Measurements from ENCODE around the gene ARMC6. TPM values are rescaled to one million over a fixed set of nuclear protein-coding genes. Genes with fewer than 3 reads are reported as not detected.

The ARMC6 gene
- total and polyA plus RNA-seq, 4 donors = 23.9 to 38.3 (median 29.9) TPM

DNA sequence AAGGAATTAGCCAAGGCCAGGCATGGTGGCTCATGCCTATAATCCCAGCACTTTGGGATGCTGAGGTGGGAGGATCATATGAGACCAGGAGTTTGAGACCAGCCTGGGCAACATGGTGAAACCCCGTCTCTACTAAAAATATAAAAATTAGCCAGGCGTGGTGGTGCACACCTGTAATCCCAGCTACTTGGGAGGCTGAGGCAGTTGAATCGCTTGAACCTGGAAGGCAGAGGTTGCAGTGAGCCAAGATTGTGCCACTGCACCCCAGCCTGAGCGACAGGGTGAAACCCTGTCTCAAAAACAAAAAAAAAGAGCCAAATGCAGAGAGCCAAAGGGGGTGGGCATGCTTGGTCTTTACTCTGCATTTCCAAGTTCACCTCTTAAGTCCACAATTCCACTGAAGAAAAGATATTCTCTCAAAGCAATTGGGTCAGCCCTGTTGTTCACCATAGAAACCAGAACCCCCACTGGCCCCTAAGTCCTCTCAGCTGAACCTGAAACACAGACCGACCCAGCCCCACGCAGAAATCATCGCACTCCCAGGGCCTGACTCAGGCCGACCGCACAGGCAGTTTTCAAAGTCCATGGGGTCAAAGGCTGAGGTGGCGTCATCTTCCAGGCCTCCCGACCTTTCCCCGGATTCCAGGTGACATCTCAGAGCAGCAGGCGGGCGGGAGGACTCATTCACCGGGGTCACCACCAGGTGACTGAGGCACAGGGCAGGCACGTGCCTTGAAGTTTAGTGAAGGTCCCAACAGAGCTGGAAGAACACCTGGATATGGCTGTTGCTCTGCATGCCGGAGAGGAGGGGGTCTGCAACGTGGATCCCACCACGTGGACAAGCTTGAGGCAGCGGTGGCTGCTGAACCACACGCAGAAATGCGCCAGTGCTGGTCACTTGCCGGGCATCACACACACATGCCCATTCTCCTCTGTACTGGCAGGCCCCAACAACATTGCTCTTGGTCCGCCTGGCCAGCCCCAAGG is 63.5 kb downstream of the ARMC6 start:
- H3K4me3 ChIP-seq (ENCODE audit: low read depth in 1 of 3, low read length in 3 of 3) = peak overlapping the region in 1 of 3 donors; percentile 52
- 43% methylated on average over 24 of the region's 24 CpGs for WGBS
- TF ChIP-seq ATF3 (IDR thresholded peaks at IDR 0.05) = peak; percentile 98
- TF ChIP-seq MAX (IDR thresholded peaks at IDR 0.05) = peak; percentile 93
- no peak for TF ChIP-seq TAF1 (conservative IDR thresholded peaks at IDR 0.05)
- peak; percentile 88 for TF ChIP-seq ZBTB33 (IDR thresholded peaks at IDR 0.05)
- TF ChIP-seq HNF4G (IDR thresholded peaks at IDR 0.05) = peak; percentile 98
- peak; percentile 63 for TF ChIP-seq FOXA1 (IDR thresholded peaks at IDR 0.05)
- TF ChIP-seq EGR1 (IDR thresholded peaks at IDR 0.05; ENCODE audit: low read depth in 2 of 2) = no peak
- peak; percentile 99 for TF ChIP-seq SP1 (IDR thresholded peaks at IDR 0.05)
- TF ChIP-seq RXRA (IDR thresholded peaks at IDR 0.05) = peak; percentile 100
- TF ChIP-seq JUND (IDR thresholded peaks at IDR 0.05) = peak; percentile 96 to 98
- peak; percentile 99 for TF ChIP-seq HNF4A (conservative IDR thresholded peaks at IDR 0.05)
- TF ChIP-seq, protein P1, sequence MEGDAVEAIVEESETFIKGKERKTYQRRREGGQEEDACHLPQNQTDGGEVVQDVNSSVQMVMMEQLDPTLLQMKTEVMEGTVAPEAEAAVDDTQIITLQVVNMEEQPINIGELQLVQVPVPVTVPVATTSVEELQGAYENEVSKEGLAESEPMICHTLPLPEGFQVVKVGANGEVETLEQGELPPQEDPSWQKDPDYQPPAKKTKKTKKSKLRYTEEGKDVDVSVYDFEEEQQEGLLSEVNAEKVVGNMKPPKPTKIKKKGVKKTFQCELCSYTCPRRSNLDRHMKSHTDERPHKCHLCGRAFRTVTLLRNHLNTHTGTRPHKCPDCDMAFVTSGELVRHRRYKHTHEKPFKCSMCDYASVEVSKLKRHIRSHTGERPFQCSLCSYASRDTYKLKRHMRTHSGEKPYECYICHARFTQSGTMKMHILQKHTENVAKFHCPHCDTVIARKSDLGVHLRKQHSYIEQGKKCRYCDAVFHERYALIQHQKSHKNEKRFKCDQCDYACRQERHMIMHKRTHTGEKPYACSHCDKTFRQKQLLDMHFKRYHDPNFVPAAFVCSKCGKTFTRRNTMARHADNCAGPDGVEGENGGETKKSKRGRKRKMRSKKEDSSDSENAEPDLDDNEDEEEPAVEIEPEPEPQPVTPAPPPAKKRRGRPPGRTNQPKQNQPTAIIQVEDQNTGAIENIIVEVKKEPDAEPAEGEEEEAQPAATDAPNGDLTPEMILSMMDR (IDR thresholded peaks at IDR 0.05; ENCODE audit: low read depth, low read length, missing input control) = no peak
- TF ChIP-seq FOXA2 (IDR thresholded peaks at IDR 0.05) = peak; percentile 73
- peak in 1 of 2 donors; percentile 39 for TF ChIP-seq GABPA (IDR thresholded peaks at IDR 0.05 in 1 of 2, conservative IDR thresholded peaks at IDR 0.05 in 1 of 2)
- peak; percentile 43 to 57 for TF ChIP-seq RAD21 (IDR thresholded peaks at IDR 0.05)
- TF ChIP-seq, protein P2, sequence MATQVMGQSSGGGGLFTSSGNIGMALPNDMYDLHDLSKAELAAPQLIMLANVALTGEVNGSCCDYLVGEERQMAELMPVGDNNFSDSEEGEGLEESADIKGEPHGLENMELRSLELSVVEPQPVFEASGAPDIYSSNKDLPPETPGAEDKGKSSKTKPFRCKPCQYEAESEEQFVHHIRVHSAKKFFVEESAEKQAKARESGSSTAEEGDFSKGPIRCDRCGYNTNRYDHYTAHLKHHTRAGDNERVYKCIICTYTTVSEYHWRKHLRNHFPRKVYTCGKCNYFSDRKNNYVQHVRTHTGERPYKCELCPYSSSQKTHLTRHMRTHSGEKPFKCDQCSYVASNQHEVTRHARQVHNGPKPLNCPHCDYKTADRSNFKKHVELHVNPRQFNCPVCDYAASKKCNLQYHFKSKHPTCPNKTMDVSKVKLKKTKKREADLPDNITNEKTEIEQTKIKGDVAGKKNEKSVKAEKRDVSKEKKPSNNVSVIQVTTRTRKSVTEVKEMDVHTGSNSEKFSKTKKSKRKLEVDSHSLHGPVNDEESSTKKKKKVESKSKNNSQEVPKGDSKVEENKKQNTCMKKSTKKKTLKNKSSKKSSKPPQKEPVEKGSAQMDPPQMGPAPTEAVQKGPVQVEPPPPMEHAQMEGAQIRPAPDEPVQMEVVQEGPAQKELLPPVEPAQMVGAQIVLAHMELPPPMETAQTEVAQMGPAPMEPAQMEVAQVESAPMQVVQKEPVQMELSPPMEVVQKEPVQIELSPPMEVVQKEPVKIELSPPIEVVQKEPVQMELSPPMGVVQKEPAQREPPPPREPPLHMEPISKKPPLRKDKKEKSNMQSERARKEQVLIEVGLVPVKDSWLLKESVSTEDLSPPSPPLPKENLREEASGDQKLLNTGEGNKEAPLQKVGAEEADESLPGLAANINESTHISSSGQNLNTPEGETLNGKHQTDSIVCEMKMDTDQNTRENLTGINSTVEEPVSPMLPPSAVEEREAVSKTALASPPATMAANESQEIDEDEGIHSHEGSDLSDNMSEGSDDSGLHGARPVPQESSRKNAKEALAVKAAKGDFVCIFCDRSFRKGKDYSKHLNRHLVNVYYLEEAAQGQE (IDR thresholded peaks at IDR 0.05) = peak; percentile 90
- TF ChIP-seq YY1 (IDR thresholded peaks at IDR 0.05) = peak; percentile 63
- peak; percentile 69 for TF ChIP-seq NR2F2 (IDR thresholded peaks at IDR 0.05)
- H3K36me3 ChIP-seq (ENCODE audit: control insufficient read depth in 4 of 4, insufficient read depth in 3 of 4, low read depth in 1 of 4, low read length in 3 of 4) = no peaks in the 10 kb centered on the region
- DNase-seq (ENCODE audit: low spot score) = peak; percentile 78
- peaks cover 19 to 67% (median 48%) of the 10 kb centered on the region in 4 donors for H3K4me1 ChIP-seq (ENCODE audit: control insufficient read depth in 4 of 4, insufficient read depth in 4 of 4, low read length in 3 of 4)
- no peaks in the 10 kb centered on the region for H3K9me3 ChIP-seq (ENCODE audit: control insufficient read depth in 4 of 4, low read length in 3 of 4)
- H3K9ac ChIP-seq (ENCODE audit: low read depth in 1 of 2, low read length in 2 of 2) = peak overlapping the region; percentile 30 to 73
- H3K27ac ChIP-seq (ENCODE audit: low read depth in 1 of 2, low read length in 2 of 2) = peak overlapping the region; percentile 97 to 98
- no peaks in the 10 kb centered on the region for H3K27me3 ChIP-seq (ENCODE audit: control insufficient read depth in 4 of 4, insufficient read depth in 4 of 4, low read length in 3 of 4)
